ENCODE results near the gene ARFGAP3. TPM values are rescaled to one million over a fixed set of nuclear protein-coding genes. Genes with fewer than 3 reads are reported as not detected.

ARFGAP3 gene
- total RNA-seq, 2 donors from 2014 or later: 20.5 to 36.9 TPM

DNA sequence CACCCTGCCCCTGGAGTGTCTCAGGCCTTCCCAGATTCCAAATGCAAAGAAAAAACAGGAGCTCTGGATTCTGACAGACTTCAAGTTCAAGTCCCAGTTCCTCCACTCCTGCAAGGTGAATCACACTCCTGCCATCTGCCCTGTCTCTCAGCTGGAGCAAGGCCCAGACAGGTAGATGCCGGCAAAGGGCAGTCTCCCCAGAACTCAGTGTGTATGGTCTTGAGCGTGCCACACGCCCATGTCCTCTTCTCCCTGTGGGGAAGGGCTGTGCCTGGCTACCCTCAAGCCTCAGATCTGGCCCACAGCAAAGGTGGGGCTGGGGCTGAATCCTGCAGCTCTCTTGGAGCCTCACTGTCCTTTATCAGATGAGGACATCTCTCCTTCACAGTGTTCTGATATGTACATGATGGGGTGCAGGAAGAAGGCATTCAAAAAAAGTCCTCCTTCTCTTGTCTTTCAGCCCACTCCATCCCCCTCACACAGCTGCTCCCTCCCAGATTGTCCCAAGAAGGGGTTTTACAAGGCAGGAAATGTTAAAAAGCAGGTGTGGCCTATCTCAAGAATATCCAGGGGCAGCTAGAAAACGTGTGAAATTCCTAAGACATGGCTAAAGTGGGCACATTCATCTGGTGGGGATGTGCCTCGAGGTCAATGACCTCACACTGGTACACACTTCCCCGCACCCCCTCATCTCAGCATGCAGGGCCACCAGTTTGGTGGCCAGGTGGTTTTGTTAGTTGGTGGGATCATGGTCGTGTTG, 27.7 kb upstream of the ARFGAP3 start:
- Mint-ChIP-seq H3K36me3 (ENCODE audit: low read depth) (peaks cover 64% of the 10 kb centered on the region), H3K27me3 (ENCODE audit: insufficient read depth) (no peaks in the 10 kb centered on the region), H3K27ac (peak overlapping the region; percentile 61), H3K4me3 (no peak overlapping the region), H3K4me1 (peaks cover 16% of the 10 kb centered on the region), H3K9me3 (no peaks in the 10 kb centered on the region)
- no peaks in the 10 kb centered on the region for H3K9me3 ChIP-seq (ENCODE audit: control insufficient read depth, low read length)
- no peak overlapping the region for H3K4me3 ChIP-seq (ENCODE audit: low read length)
- H3K9ac ChIP-seq (ENCODE audit: extremely low read depth, low read length, poor library complexity, severe bottlenecking): no peak overlapping the region
- H3K27ac ChIP-seq (ENCODE audit: low read depth, low read length): no peak overlapping the region
- H3K4me1 ChIP-seq (ENCODE audit: control insufficient read depth, insufficient read depth, low read length): peaks cover 3% of the 10 kb centered on the region
- no peak for DNase-seq
- 80 to 89% methylated on average over 5 to 7 of the region's 7 CpGs for WGBS, 2 experiments (ENCODE audit: insufficient coverage in 1 of 2, insufficient read length in 1 of 2)
- TF ChIP-seq, protein P1, sequence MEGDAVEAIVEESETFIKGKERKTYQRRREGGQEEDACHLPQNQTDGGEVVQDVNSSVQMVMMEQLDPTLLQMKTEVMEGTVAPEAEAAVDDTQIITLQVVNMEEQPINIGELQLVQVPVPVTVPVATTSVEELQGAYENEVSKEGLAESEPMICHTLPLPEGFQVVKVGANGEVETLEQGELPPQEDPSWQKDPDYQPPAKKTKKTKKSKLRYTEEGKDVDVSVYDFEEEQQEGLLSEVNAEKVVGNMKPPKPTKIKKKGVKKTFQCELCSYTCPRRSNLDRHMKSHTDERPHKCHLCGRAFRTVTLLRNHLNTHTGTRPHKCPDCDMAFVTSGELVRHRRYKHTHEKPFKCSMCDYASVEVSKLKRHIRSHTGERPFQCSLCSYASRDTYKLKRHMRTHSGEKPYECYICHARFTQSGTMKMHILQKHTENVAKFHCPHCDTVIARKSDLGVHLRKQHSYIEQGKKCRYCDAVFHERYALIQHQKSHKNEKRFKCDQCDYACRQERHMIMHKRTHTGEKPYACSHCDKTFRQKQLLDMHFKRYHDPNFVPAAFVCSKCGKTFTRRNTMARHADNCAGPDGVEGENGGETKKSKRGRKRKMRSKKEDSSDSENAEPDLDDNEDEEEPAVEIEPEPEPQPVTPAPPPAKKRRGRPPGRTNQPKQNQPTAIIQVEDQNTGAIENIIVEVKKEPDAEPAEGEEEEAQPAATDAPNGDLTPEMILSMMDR (conservative IDR thresholded peaks at IDR 0.05): no peak
- H3K27me3 ChIP-seq (ENCODE audit: control insufficient read depth, insufficient read depth, low read length, poor library complexity, severe bottlenecking): no peaks in the 10 kb centered on the region
- H3K36me3 ChIP-seq (ENCODE audit: control insufficient read depth, insufficient read depth, low read length): peaks cover 86% of the 10 kb centered on the region

DNA sequence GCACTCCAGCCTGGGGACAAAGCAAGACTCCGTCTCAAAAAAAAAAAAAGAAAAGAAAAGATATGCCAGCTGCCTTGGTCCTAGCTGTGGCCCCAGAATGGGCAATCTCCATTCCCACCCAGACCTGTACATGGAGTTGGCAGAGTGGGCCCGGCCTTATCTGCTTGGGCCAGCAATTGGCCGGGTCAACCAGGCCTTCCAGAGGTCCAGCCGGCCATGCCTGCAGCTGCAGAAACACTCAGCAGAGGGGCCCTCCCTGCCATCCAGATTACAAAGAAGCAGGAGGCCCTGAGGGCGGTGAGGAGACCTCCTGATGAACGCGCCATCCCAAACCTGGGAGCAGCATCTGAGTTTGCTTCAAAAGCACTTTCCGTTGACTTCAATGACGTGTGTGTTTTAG, 26.9 kb upstream of the ARFGAP3 start:
- WGBS, 2 experiments (ENCODE audit: insufficient coverage in 1 of 2, insufficient read length in 1 of 2): 94 to 98% methylated on average over 7 to 9 of the region's 9 CpGs
- Mint-ChIP-seq H3K4me1 (peaks cover 16% of the 10 kb centered on the region), H3K9me3 (no peaks in the 10 kb centered on the region), H3K27ac (no peak overlapping the region), H3K36me3 (ENCODE audit: low read depth) (peaks cover 58% of the 10 kb centered on the region), H3K4me3 (no peak overlapping the region), H3K27me3 (ENCODE audit: insufficient read depth) (no peaks in the 10 kb centered on the region)
- Histone ChIP-seq H3K9me3 (ENCODE audit: control insufficient read depth, low read length) (no peaks in the 10 kb centered on the region), H3K4me3 (ENCODE audit: low read length) (no peak overlapping the region), H3K4me1 (ENCODE audit: control insufficient read depth, insufficient read depth, low read length) (peaks cover 3% of the 10 kb centered on the region), H3K36me3 (ENCODE audit: control insufficient read depth, insufficient read depth, low read length) (peaks cover 86% of the 10 kb centered on the region), H3K9ac (ENCODE audit: extremely low read depth, low read length, poor library complexity, severe bottlenecking) (no peak overlapping the region), H3K27ac (ENCODE audit: low read depth, low read length) (no peak overlapping the region), H3K27me3 (ENCODE audit: control insufficient read depth, insufficient read depth, low read length, poor library complexity, severe bottlenecking) (no peaks in the 10 kb centered on the region)
- no peak for DNase-seq
- TF ChIP-seq, protein P1 (conservative IDR thresholded peaks at IDR 0.05): no peak

DNA sequence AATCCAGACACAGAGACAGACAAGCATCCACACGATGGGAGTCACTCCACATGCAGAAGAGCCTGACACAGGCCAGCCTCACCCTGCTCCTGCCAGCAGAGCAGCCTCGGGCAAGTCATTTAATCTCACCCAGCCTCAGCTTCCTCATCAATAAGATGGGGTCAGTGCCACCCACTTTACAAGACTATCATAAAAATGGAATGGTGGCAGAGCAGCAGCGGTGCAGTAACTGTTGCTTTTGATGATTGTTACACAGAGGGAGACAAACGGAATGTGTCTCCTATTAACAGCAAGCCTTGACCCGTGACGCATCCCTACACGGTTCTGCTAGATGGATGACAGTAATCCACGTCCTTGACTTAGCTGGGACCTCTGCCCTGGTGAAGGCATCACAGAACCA, 26.0 kb upstream of the ARFGAP3 start:
- Histone ChIP-seq H3K27ac (ENCODE audit: low read depth, low read length) (no peak overlapping the region), H3K4me3 (ENCODE audit: low read length) (no peak overlapping the region), H3K27me3 (ENCODE audit: control insufficient read depth, insufficient read depth, low read length, poor library complexity, severe bottlenecking) (no peaks in the 10 kb centered on the region), H3K9me3 (ENCODE audit: control insufficient read depth, low read length) (no peaks in the 10 kb centered on the region), H3K9ac (ENCODE audit: extremely low read depth, low read length, poor library complexity, severe bottlenecking) (no peak overlapping the region), H3K4me1 (ENCODE audit: control insufficient read depth, insufficient read depth, low read length) (peaks cover 3% of the 10 kb centered on the region), H3K36me3 (ENCODE audit: control insufficient read depth, insufficient read depth, low read length) (peaks cover 86% of the 10 kb centered on the region)
- Mint-ChIP-seq H3K27me3 (ENCODE audit: insufficient read depth) (no peaks in the 10 kb centered on the region), H3K36me3 (ENCODE audit: low read depth) (peaks cover 53% of the 10 kb centered on the region), H3K27ac (no peak overlapping the region), H3K4me3 (no peak overlapping the region), H3K4me1 (peaks cover 16% of the 10 kb centered on the region), H3K9me3 (no peaks in the 10 kb centered on the region)
- TF ChIP-seq, protein P1 (conservative IDR thresholded peaks at IDR 0.05): no peak
- WGBS, 2 experiments (ENCODE audit: insufficient coverage in 1 of 2, insufficient read length in 1 of 2): 89 to 95% methylated on average over 7 to 8 of the region's 8 CpGs
- DNase-seq: no peak

All from endodermal cell (in vitro differentiated cells).